ENCODE measurements around the gene RALGAPA2. TPM values are rescaled to one million over a fixed set of nuclear protein-coding genes. Genes with fewer than 3 reads are reported as not detected.

RALGAPA2 gene
- total and polyA plus RNA-seq, 2 donors from 2014 or later: 5.9 to 66.7 TPM

DNA sequence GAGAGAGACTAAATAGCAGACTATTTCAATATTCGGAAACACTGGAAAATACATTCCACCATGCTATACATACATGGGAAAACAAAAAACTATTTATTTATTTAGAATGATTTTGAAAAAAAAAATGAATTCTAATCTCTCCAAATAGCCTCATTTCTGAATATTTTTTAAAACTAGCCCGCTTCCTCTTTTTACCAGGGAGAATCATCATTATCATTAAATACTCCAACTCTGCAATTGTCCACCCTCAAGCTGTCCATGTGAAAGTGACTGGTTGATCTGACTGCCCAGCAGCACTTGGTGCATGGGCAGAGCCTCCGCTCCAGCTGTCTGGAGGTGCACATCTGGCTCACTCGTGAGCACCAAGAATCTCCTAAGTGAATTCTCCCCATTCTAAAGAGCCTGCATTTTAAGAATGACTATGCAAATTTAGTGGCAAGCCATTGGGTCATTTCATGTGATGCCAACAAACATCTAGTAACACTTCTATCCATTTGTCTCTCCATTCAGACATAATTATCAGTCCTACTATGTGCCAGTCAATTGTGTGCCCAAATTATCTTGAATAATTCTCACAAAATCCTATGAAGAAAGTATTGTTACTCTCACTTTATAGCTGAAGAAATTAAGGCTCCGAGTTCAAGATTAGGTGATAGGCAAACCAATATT, 279.7 kb downstream of the RALGAPA2 start:
- no peak overlapping the region for H3K27ac ChIP-seq (ENCODE audit: low read depth in 2 of 2, low read length in 2 of 2)
- no peak overlapping the region for H3K4me3 ChIP-seq (ENCODE audit: low read length in 3 of 3)
- no peak for FAIRE-seq
- no peak for DNase-seq
- no peaks in the 10 kb centered on the region for H3K36me3 ChIP-seq (ENCODE audit: control insufficient read depth in 2 of 3, insufficient read depth in 3 of 3, low read length in 3 of 3)
- no peaks in the 10 kb centered on the region for H3K27me3 ChIP-seq (ENCODE audit: control insufficient read depth, insufficient read depth, low read length)
- no peaks in the 10 kb centered on the region for H3K4me1 ChIP-seq (ENCODE audit: control insufficient read depth in 2 of 3, insufficient read depth in 2 of 3, low read depth in 1 of 3, low read length in 3 of 3)
- TF ChIP-seq, protein P1, sequence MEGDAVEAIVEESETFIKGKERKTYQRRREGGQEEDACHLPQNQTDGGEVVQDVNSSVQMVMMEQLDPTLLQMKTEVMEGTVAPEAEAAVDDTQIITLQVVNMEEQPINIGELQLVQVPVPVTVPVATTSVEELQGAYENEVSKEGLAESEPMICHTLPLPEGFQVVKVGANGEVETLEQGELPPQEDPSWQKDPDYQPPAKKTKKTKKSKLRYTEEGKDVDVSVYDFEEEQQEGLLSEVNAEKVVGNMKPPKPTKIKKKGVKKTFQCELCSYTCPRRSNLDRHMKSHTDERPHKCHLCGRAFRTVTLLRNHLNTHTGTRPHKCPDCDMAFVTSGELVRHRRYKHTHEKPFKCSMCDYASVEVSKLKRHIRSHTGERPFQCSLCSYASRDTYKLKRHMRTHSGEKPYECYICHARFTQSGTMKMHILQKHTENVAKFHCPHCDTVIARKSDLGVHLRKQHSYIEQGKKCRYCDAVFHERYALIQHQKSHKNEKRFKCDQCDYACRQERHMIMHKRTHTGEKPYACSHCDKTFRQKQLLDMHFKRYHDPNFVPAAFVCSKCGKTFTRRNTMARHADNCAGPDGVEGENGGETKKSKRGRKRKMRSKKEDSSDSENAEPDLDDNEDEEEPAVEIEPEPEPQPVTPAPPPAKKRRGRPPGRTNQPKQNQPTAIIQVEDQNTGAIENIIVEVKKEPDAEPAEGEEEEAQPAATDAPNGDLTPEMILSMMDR (IDR thresholded peaks at IDR 0.05; ENCODE audit: borderline replicate concordance, extremely low read depth, insufficient read depth): no peak
- H3K9ac ChIP-seq (ENCODE audit: low read length in 3 of 3): no peak overlapping the region
- no peaks in the 10 kb centered on the region for H3K9me3 ChIP-seq (ENCODE audit: control insufficient read depth in 2 of 3, insufficient read depth in 1 of 3, low read length in 3 of 3)
- intact Hi-C loops (cut with DNase I): loop anchor here (10.0 kb wide), 1 partner anchor 58 kb away; no protein-coding TSS in a partner anchor

DNA sequence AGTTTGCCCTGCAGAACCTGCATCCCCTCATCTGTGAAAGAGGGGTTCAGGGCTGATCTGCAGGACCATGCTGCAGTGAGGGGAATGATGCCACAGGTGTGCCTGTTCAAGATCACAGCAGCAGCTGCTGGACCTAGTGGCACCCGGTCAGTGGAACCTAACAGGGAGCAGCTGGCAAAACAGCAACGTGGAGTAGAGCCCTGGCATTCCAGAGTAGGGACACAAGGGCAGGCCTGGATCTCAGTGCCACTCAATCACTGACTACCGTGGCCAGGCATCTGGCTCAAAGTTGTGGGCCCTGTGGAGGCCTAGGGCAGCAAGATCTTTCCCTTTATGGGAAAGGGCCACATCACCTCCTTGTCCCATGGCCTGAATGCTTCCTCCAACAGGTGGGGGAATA, 282.4 kb downstream of the RALGAPA2 start:
- DNase-seq (no peak), FAIRE-seq (no peak)
- intact Hi-C loops (cut with DNase I): loop anchor here (10.0 kb wide), 1 partner anchor 55 kb away; no protein-coding TSS in a partner anchor
- Histone ChIP-seq H3K4me3 (ENCODE audit: low read length in 3 of 3) (no peak overlapping the region), H3K27me3 (ENCODE audit: control insufficient read depth, insufficient read depth, low read length) (no peaks in the 10 kb centered on the region), H3K4me1 (ENCODE audit: control insufficient read depth in 2 of 3, insufficient read depth in 2 of 3, low read depth in 1 of 3, low read length in 3 of 3) (no peaks in the 10 kb centered on the region), H3K27ac (ENCODE audit: low read depth in 2 of 2, low read length in 2 of 2) (no peak overlapping the region), H3K9ac (ENCODE audit: low read length in 3 of 3) (no peak overlapping the region), H3K9me3 (ENCODE audit: control insufficient read depth in 2 of 3, insufficient read depth in 1 of 3, low read length in 3 of 3) (no peaks in the 10 kb centered on the region), H3K36me3 (ENCODE audit: control insufficient read depth in 2 of 3, insufficient read depth in 3 of 3, low read length in 3 of 3) (no peaks in the 10 kb centered on the region)
- TF ChIP-seq, protein P1 (IDR thresholded peaks at IDR 0.05; ENCODE audit: borderline replicate concordance, extremely low read depth, insufficient read depth): no peak

DNA sequence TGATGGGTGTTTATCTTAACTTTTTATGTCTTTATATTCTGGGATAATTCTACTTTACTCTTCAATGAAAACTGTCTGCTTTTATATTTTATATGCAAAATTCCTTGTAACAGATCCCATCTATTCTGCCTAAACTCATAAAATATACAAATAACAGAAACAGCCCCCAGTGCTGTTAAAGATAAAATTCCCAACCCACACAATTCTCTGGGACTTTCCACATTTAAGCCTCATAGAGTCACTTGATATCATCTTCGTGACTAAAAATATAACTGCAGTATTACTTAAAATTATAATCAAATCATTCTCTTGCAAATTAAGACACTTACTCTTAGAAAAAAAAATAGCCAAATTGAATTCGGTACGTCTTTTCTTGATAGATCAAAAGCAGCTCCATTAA, 284.4 kb downstream of the RALGAPA2 start:
- no peaks in the 10 kb centered on the region for H3K9me3 ChIP-seq (ENCODE audit: control insufficient read depth in 2 of 3, insufficient read depth in 1 of 3, low read length in 3 of 3)
- H3K36me3 ChIP-seq (ENCODE audit: control insufficient read depth in 2 of 3, insufficient read depth in 3 of 3, low read length in 3 of 3): no peaks in the 10 kb centered on the region
- DNase-seq: no peak
- no peaks in the 10 kb centered on the region for H3K27me3 ChIP-seq (ENCODE audit: control insufficient read depth, insufficient read depth, low read length)
- H3K9ac ChIP-seq (ENCODE audit: low read length in 3 of 3): no peak overlapping the region
- no peak overlapping the region for H3K27ac ChIP-seq (ENCODE audit: low read depth in 2 of 2, low read length in 2 of 2)
- no peak for FAIRE-seq
- no peak overlapping the region for H3K4me3 ChIP-seq (ENCODE audit: low read length in 3 of 3)
- TF ChIP-seq, protein P1 (IDR thresholded peaks at IDR 0.05; ENCODE audit: borderline replicate concordance, extremely low read depth, insufficient read depth): no peak
- intact Hi-C loops (cut with DNase I): no loop called here
- no peaks in the 10 kb centered on the region for H3K4me1 ChIP-seq (ENCODE audit: control insufficient read depth in 2 of 3, insufficient read depth in 2 of 3, low read depth in 1 of 3, low read length in 3 of 3)

Measured in kidney (tissue), 14 donors.